Endodermal cell (in vitro differentiated cells): Measurements from ENCODE around the gene MBTD1. TPM values are rescaled to one million over a fixed set of nuclear protein-coding genes. Genes with fewer than 3 reads are reported as not detected.

Experiments used
- DNase-seq: peaks from one replicate; pipeline ENCODE4 v3.0.0-alpha.2; 2017
- H3K27ac ChIP-seq: 2 replicates; pipeline ENCODE4 v1.5.1; 2013; ENCODE audit warnings: mild to moderate bottlenecking, low read depth, low read length, moderate library complexity
- H3K27me3 ChIP-seq: 2 replicates; pipeline ENCODE4 v1.6.1; 2013; ENCODE audit warnings: mild to moderate bottlenecking, low read length, moderate library complexity; ENCODE audit not compliant: insufficient read depth, control insufficient read depth, poor library complexity, severe bottlenecking
- H3K36me3 ChIP-seq: 2 replicates; pipeline ENCODE4 v1.7.0; 2013; ENCODE audit warnings: mild to moderate bottlenecking, low read length, moderate library complexity; ENCODE audit not compliant: control insufficient read depth, insufficient read depth
- H3K4me1 ChIP-seq: one replicate; pipeline ENCODE4 v1.7.0; 2013; ENCODE audit warnings: low read length; ENCODE audit not compliant: control insufficient read depth, insufficient read depth
- H3K4me3 ChIP-seq: 2 replicates; pipeline ENCODE4 v1.5.1; 2013; ENCODE audit warnings: mild to moderate bottlenecking, low read length, moderate library complexity
- H3K9ac ChIP-seq: 2 replicates; pipeline ENCODE4 v1.6.1; 2013; ENCODE audit warnings: mild to moderate bottlenecking, low read length, moderate library complexity; ENCODE audit not compliant: poor library complexity, severe bottlenecking; ENCODE audit errors: extremely low read depth
- H3K9me3 ChIP-seq: 2 replicates; pipeline ENCODE4 v1.6.1; 2013; ENCODE audit warnings: mild to moderate bottlenecking, low read length, moderate library complexity; ENCODE audit not compliant: control insufficient read depth
- H3K27ac Mint-ChIP-seq: 2 replicates; pipeline ENCODE4 v1.8.0; 2020; ENCODE audit warnings: mixed read lengths
- H3K27me3 Mint-ChIP-seq: 2 replicates; pipeline ENCODE4 v1.8.0; 2021; ENCODE audit warnings: mild to moderate bottlenecking, mixed read lengths; ENCODE audit not compliant: insufficient read depth
- H3K36me3 Mint-ChIP-seq: 2 replicates; pipeline ENCODE4 v1.8.0; 2020; ENCODE audit warnings: low read depth, mixed read lengths
- H3K4me1 Mint-ChIP-seq: 2 replicates; pipeline ENCODE4 v1.8.0; 2020; ENCODE audit warnings: mixed read lengths
- H3K4me3 Mint-ChIP-seq: 2 replicates; pipeline ENCODE4 v1.8.0; 2020; ENCODE audit warnings: mild to moderate bottlenecking, moderate library complexity, mixed read lengths
- H3K9me3 Mint-ChIP-seq: 2 replicates; pipeline ENCODE4 v1.8.0; 2020; ENCODE audit warnings: mild to moderate bottlenecking, mixed read lengths
- WGBS, 2 experiments: methylation state at CpG; one replicate each; pipeline versions ENCODE4 v1.1.5 to v1.1.7; 2013; ENCODE audit warnings: missing lambda C conversion rate in 2 of 2, mixed read lengths in 1 of 2; ENCODE audit not compliant: insufficient coverage in 1 of 2, insufficient read length in 1 of 2; 5-methylcytosine and 5-hydroxymethylcytosine counted together
- total RNA-seq, 2 donors: library from RNA; stranded (reverse); fragmentation: NEBNext Ultra II Directional in 1 of 2; extraction: Animal tissue kit (Norgen Biotek cat#: 25700) in 1 of 2; gene quantifications; 2 replicates in 1 of 2; 3 replicates in 1 of 2; pipeline ENCODE4 v1.2.1, GENCODE V29; 2021
- TF ChIP-seq, protein P1 (sequence below): fragments of 200-600 bp; sonication (generic); conservative IDR thresholded peaks from 2 replicates; pipeline ENCODE4 v1.5.0; 2021; ENCODE audit warnings: antibody characterized with exemption, mild to moderate bottlenecking

Gene MBTD1
- total RNA-seq, 2 donors from 2014 or later, result 33.6 to 37.7 TPM

DNA sequence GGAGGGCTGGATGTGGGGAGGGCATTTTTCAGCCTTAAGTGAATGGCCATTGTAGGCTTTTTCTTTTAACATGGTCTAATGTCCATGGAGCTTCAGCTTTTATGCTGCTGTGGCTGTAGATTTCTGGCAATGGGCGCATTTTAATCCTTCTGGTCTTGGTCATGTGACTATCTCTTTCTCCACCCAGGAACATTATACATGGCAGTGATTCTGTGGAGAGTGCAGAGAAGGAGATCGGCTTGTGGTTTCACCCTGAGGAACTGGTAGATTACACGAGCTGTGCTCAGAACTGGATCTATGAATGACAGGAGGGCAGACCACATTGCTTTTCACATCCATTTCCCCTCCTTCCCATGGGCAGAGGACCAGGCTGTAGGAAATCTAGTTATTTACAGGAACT, 98.3 kb downstream of the MBTD1 start:
- H3K9me3 ChIP-seq, result no peaks in the 10 kb centered on the region
- no peak overlapping the region for H3K4me3 ChIP-seq
- Mint-ChIP-seq H3K4me1 (peaks cover 10% of the 10 kb centered on the region), H3K36me3 (peaks cover 56% of the 10 kb centered on the region), H3K4me3 (no peak overlapping the region), H3K27ac (no peak overlapping the region), H3K27me3 (peaks cover 1% of the 10 kb centered on the region), H3K9me3 (no peaks in the 10 kb centered on the region)
- no peak overlapping the region for H3K9ac ChIP-seq
- no peaks in the 10 kb centered on the region for H3K4me1 ChIP-seq
- no peaks in the 10 kb centered on the region for H3K27me3 ChIP-seq
- DNase-seq, result no peak
- H3K27ac ChIP-seq, result no peak overlapping the region
- peaks cover 45% of the 10 kb centered on the region for H3K36me3 ChIP-seq
- WGBS, 2 experiments, result 96 to 97% methylated on average over 3 of the region's 3 CpGs
- TF ChIP-seq, protein P1, sequence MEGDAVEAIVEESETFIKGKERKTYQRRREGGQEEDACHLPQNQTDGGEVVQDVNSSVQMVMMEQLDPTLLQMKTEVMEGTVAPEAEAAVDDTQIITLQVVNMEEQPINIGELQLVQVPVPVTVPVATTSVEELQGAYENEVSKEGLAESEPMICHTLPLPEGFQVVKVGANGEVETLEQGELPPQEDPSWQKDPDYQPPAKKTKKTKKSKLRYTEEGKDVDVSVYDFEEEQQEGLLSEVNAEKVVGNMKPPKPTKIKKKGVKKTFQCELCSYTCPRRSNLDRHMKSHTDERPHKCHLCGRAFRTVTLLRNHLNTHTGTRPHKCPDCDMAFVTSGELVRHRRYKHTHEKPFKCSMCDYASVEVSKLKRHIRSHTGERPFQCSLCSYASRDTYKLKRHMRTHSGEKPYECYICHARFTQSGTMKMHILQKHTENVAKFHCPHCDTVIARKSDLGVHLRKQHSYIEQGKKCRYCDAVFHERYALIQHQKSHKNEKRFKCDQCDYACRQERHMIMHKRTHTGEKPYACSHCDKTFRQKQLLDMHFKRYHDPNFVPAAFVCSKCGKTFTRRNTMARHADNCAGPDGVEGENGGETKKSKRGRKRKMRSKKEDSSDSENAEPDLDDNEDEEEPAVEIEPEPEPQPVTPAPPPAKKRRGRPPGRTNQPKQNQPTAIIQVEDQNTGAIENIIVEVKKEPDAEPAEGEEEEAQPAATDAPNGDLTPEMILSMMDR, result no peak

DNA sequence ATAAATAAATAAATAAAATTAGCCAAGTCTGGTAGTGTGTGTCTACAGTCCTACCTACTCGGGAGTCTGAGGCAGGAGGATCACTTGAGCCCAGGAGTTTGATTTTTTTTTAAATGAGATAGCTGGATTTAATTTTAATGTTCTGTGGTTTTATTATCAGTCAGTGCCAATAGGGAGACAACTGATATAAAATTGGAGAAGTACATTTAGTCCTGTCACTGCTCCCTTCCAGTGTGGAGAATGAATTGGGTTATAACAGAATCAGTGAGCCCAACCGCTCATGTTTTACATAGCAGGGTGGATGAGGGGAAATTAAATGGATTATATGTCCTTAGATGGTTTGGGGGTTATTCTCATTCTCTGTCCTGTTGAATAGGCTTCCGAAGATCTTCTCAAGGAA, 100.2 kb downstream of the MBTD1 start:
- Mint-ChIP-seq H3K27me3 (no peaks in the 10 kb centered on the region), H3K4me3 (no peak overlapping the region), H3K27ac (no peak overlapping the region), H3K9me3 (no peaks in the 10 kb centered on the region), H3K4me1 (no peaks in the 10 kb centered on the region), H3K36me3 (peaks cover 64% of the 10 kb centered on the region)
- Histone ChIP-seq H3K27me3 (no peaks in the 10 kb centered on the region), H3K4me3 (no peak overlapping the region), H3K36me3 (peaks cover 55% of the 10 kb centered on the region), H3K27ac (no peak overlapping the region), H3K9me3 (no peaks in the 10 kb centered on the region), H3K9ac (no peak overlapping the region), H3K4me1 (peaks cover 2% of the 10 kb centered on the region)
- TF ChIP-seq, protein P1, result no peak
- no peak for DNase-seq
- 92 to 96% methylated on average over 2 to 3 of the region's 3 CpGs for WGBS, 2 experiments

DNA sequence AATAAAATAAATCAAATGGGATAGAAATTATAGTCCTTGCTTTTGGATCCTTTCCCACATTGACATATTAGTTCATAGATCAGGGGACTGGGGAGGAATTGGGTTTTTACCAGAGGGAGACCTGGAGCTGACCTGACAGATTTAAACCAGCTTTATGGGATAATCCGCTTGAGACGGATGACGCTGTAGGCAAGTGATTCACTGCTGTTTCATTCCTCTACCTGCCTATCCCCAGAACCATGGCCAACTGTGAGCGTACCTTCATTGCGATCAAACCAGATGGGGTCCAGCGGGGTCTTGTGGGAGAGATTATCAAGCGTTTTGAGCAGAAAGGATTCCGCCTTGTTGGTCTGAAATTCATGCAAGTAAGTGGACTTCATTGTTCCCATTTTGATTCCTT, 104.4 kb downstream of the MBTD1 start:
- Histone ChIP-seq H3K4me3 (no peak overlapping the region), H3K27ac (no peak overlapping the region), H3K4me1 (peaks cover 2% of the 10 kb centered on the region), H3K36me3 (peaks cover 31% of the 10 kb centered on the region), H3K9me3 (no peaks in the 10 kb centered on the region), H3K9ac (no peak overlapping the region), H3K27me3 (no peaks in the 10 kb centered on the region)
- no peak for DNase-seq
- H3K4me3 Mint-ChIP-seq, result no peak overlapping the region
- H3K4me1 Mint-ChIP-seq, result no peaks in the 10 kb centered on the region
- H3K36me3 Mint-ChIP-seq, result peaks cover 35% of the 10 kb centered on the region
- H3K9me3 Mint-ChIP-seq, result no peaks in the 10 kb centered on the region
- no peaks in the 10 kb centered on the region for H3K27me3 Mint-ChIP-seq
- TF ChIP-seq, protein P1, result no peak
- no peak overlapping the region for H3K27ac Mint-ChIP-seq
- 95 to 98% methylated on average over 8 of the region's 8 CpGs for WGBS, 2 experiments
